SK-N-SH (cell line): ENCODE results near the gene OSBPL10. TPM values are rescaled to one million over a fixed set of nuclear protein-coding genes. Genes with fewer than 3 reads are reported as not detected.

Experiments
- CTCF ChIA-PET: fragments of 300-600, 350-600 bp; formaldehyde crosslinking; extraction: SDS; loops from one replicate; lab custom pipeline; 2021; lab: Yijun Ruan, JAX
- POLR2A ChIA-PET: fragments of 350-600 bp; sonication (Branson Sonifier 250); formaldehyde crosslinking; extraction: SDS; loops from one replicate; lab custom pipeline; 2020; ENCODE audit warnings: antibody characterized with exemption, inconsistent platforms; lab: Yijun Ruan, JAX
- DNase-seq: peaks from one replicate; pipeline ENCODE4 v3.0.0; 2012
- H2AFZ ChIP-seq: fragments of 200-600 bp; sonication (generic); 2 replicates; pipeline ENCODE4 v1.8.1; 2016; ENCODE audit warnings: antibody characterized with exemption, mild to moderate bottlenecking, low read depth
- H3F3A ChIP-seq: fragments of 200-600 bp; sonication (generic); replicated peaks from 2 replicates; pipeline ENCODE3; 2016; ENCODE audit warnings: antibody characterized with exemption, mild to moderate bottlenecking; ENCODE audit not compliant: insufficient read depth
- H3K27ac ChIP-seq, 2 experiments: fragments of 200-500 bp in 1 of 2; fragments of 200-600 bp in 1 of 2; sonication (Bioruptor generic) in 1 of 2; sonication (generic), shearing (Covaris generic) in 1 of 2; 2 replicates each; pipeline versions ENCODE4 v1.5.1 to v1.6.1; 2014 to 2016; ENCODE audit warnings: low read depth in 2 of 2, inconsistent platforms in 1 of 2, low read length in 1 of 2, mild to moderate bottlenecking in 1 of 2, mixed read lengths in 1 of 2
- H3K27me3 ChIP-seq: fragments of 200-600 bp; sonication (generic), shearing (Covaris generic); 2 replicates; pipeline ENCODE4 v1.6.1; 2016; ENCODE audit warnings: mixed run types; ENCODE audit not compliant: insufficient read depth
- H3K36me3 ChIP-seq, 2 experiments: fragments of 200-500 bp in 1 of 2; fragments of 200-600 bp in 1 of 2; sonication (Bioruptor generic) in 1 of 2; sonication (generic) in 1 of 2; replicated peaks in 1 of 2; 2 replicates each; pipeline versions ENCODE3 to v1.5.1; 2014 to 2016; ENCODE audit warnings: low read length in 1 of 2, mild to moderate bottlenecking in 1 of 2; ENCODE audit not compliant: insufficient read depth in 2 of 2, control insufficient read depth in 1 of 2
- H3K4me1 ChIP-seq, 2 experiments: fragments of 200-500 bp in 1 of 2; fragments of 200-600 bp in 1 of 2; sonication (Bioruptor generic) in 1 of 2; sonication (generic), shearing (Covaris generic) in 1 of 2; 2 replicates each; pipeline versions ENCODE4 v1.5.1 to v1.6.1; 2014 to 2016; ENCODE audit warnings: low read depth in 1 of 2, low read length in 1 of 2, mixed run types in 1 of 2; ENCODE audit not compliant: insufficient read depth in 2 of 2, control insufficient read depth in 1 of 2
- H3K4me2 ChIP-seq: fragments of 200-600 bp; sonication (generic), shearing (Covaris generic); 2 replicates; pipeline ENCODE4 v1.6.1; 2017; ENCODE audit warnings: mixed run types
- H3K4me3 ChIP-seq, 2 experiments: fragments of 200-500 bp in 1 of 2; fragments of 200-600 bp in 1 of 2; sonication (Bioruptor generic) in 1 of 2; sonication (generic), shearing (Covaris generic) in 1 of 2; 2 replicates each; pipeline versions ENCODE4 v1.5.1 to v1.8.1; 2014 to 2016; ENCODE audit warnings: low read depth in 2 of 2, inconsistent platforms in 1 of 2, low read length in 1 of 2, mild to moderate bottlenecking in 1 of 2, mixed read lengths in 1 of 2, moderate library complexity in 1 of 2
- H3K79me2 ChIP-seq: fragments of 200-600 bp; sonication (generic); 2 replicates; pipeline ENCODE4 v1.8.1; 2017; ENCODE audit warnings: mild to moderate bottlenecking; ENCODE audit not compliant: insufficient read depth
- H3K9ac ChIP-seq: fragments of 200-600 bp; sonication (generic); 2 replicates; pipeline ENCODE4 v1.6.1; 2017; ENCODE audit warnings: mixed run types
- H3K9me2 ChIP-seq: fragments of 200-600 bp; sonication (generic); 2 replicates; pipeline ENCODE4 v1.6.1; 2017; ENCODE audit warnings: mixed run types
- H3K9me3 ChIP-seq: fragments of 200-600 bp; sonication (generic); 2 replicates; pipeline ENCODE4 v1.6.1; 2017; ENCODE audit warnings: mixed run types, mild to moderate bottlenecking, moderate library complexity
- H4K20me1 ChIP-seq: fragments of 200-600 bp; sonication (generic); 2 replicates; pipeline ENCODE4 v1.6.1; 2017; ENCODE audit warnings: mild to moderate bottlenecking, mixed run types; ENCODE audit not compliant: insufficient read depth
- EZH2phosphoT487 ChIP-seq: fragments of 200-600 bp; sonication (generic); IDR thresholded peaks from 2 replicates; pipeline ENCODE4 v1.6.1; 2017; ENCODE audit warnings: low read depth, mixed run types, mild to moderate bottlenecking, antibody characterized with exemption, moderate library complexity, borderline replicate concordance
- FOXM1 ChIP-seq: IDR thresholded peaks from 2 replicates; pipeline ENCODE4 v1.4.0; 2012; ENCODE audit warnings: low read depth, mild to moderate bottlenecking
- GATA2 ChIP-seq: sonication (generic); formaldehyde crosslinking; IDR thresholded peaks from 2 replicates; pipeline ENCODE4 v1.5.0; 2020; ENCODE audit warnings: mild to moderate bottlenecking, missing genetic modification reagents
- JUND ChIP-seq: IDR thresholded peaks from 2 replicates; pipeline ENCODE4 v1.4.0; 2012
- MAX ChIP-seq: IDR thresholded peaks from 2 replicates; pipeline ENCODE4 v1.4.0; 2012; ENCODE audit warnings: low read depth
- MEF2A ChIP-seq: IDR thresholded peaks from 2 replicates; pipeline ENCODE4 v1.4.0; 2012; ENCODE audit warnings: low read depth, borderline replicate concordance
- NRF1 ChIP-seq: IDR thresholded peaks from 2 replicates; pipeline ENCODE4 v1.6.1; 2012; ENCODE audit warnings: low read depth, mild to moderate bottlenecking, low read length
- RAD21 ChIP-seq: IDR thresholded peaks from 2 replicates; pipeline ENCODE4 v1.6.1; 2012; ENCODE audit warnings: mild to moderate bottlenecking, low read length
- SIN3A ChIP-seq: IDR thresholded peaks from 2 replicates; pipeline ENCODE4 v1.6.1; 2012; ENCODE audit warnings: low read depth, mild to moderate bottlenecking, low read length, moderate library complexity, borderline replicate concordance
- SMC3 ChIP-seq: IDR thresholded peaks from 2 replicates; pipeline ENCODE4 v1.6.1; 2012; ENCODE audit warnings: low read depth, low read length, improper control_type of control experiment
- TAF1 ChIP-seq: IDR thresholded peaks from 2 replicates; pipeline ENCODE4 v1.6.1; 2012; ENCODE audit warnings: low read depth, mild to moderate bottlenecking, low read length, moderate library complexity, borderline replicate concordance
- USF2 ChIP-seq: fragments of 150-350 bp; IDR thresholded peaks from 2 replicates; pipeline ENCODE4 v1.6.1; 2017; ENCODE audit warnings: antibody characterized with exemption, low read length, low read depth, borderline replicate concordance
- WGBS: methylation state at CpG from one replicate; pipeline ENCODE4 v1.1.6; 2017; ENCODE audit warnings: low lambda C conversion rate; 5-methylcytosine and 5-hydroxymethylcytosine counted together
- polyA plus RNA-seq, 3 experiments: library from polyadenylated mRNA; depleted of rRNA; stranded (reverse); fragments of >200 nt; gene quantifications; 2 replicates each; pipeline ENCODE4 v1.2.3, GENCODE V29; 2012

OSBPL10 gene
- polyA plus RNA-seq, 1 of the 3 experiments (the other 2 are of a cell fraction): 0.12 TPM

GRCh38 chr3:31879365-31879764 lies 101.7 kb downstream of the OSBPL10 start:
- no peak for DNase-seq
- Histone ChIP-seq H3K36me3 (no peaks in the 10 kb centered on the region), H4K20me1 (no peaks in the 10 kb centered on the region), H2AFZ (no peak overlapping the region), H3K9me2 (no peaks in the 10 kb centered on the region), H3K27ac (no peak overlapping the region), H3K9ac (no peak overlapping the region), H3K4me3 (no peak overlapping the region), H3K27me3 (no peaks in the 10 kb centered on the region), H3K4me1 (no peaks in the 10 kb centered on the region), H3K79me2 (no peaks in the 10 kb centered on the region), H3K9me3 (no peaks in the 10 kb centered on the region), H3K4me2 (no peak overlapping the region), H3F3A (no peaks in the 10 kb centered on the region)
- 66% methylated on average over 6 of the region's 6 CpGs for WGBS
- POLR2A ChIA-PET: no interaction called here
- CTCF ChIA-PET: interaction anchor here (1.3 kb wide), 1 partner anchor 17 kb away, joined by 3 read pairs; no protein-coding TSS in a partner anchor
- TF ChIP-seq NRF1: no peak

- H3F3A ChIP-seq: no peaks in the 10 kb centered on the region
- no peaks in the 10 kb centered on the region for H3K9me2 ChIP-seq
- no peak overlapping the region for H3K27ac ChIP-seq
- H3K4me3 ChIP-seq: no peak overlapping the region
- no peak for DNase-seq
- H3K79me2 ChIP-seq: no peaks in the 10 kb centered on the region
- H3K9ac ChIP-seq: no peak overlapping the region
- TF ChIP-seq JUND: no peak
- no peak for TF ChIP-seq TAF1
- TF ChIP-seq MAX: no peak
- TF ChIP-seq SMC3: no peak
- TF ChIP-seq USF2: no peak
- TF ChIP-seq SIN3A: no peak
- no peak for TF ChIP-seq MEF2A
- no peak for TF ChIP-seq NRF1
- H3K4me1 ChIP-seq: no peaks in the 10 kb centered on the region
- H4K20me1 ChIP-seq: no peaks in the 10 kb centered on the region
- H3K4me2 ChIP-seq: no peak overlapping the region
- 61% methylated on average over 7 of the region's 7 CpGs for WGBS
- ChIA-PET POLR2A (no interaction called here), CTCF (no interaction called here)
- H2AFZ ChIP-seq: no peak overlapping the region
- H3K36me3 ChIP-seq: no peaks in the 10 kb centered on the region
- no peaks in the 10 kb centered on the region for H3K9me3 ChIP-seq
- H3K27me3 ChIP-seq: no peaks in the 10 kb centered on the region
Measured at GRCh38 chr3:31878231-31878838, 102.7 kb downstream of the OSBPL10 start.

- Histone ChIP-seq H3K4me2 (0 out of 2 replicates have a peak overlapping the region, but pooled peaks have one; percentile 41), H2AFZ (no peak overlapping the region), H3K4me1 (no peaks in the 10 kb centered on the region), H3K36me3 (no peaks in the 10 kb centered on the region), H3K4me3 (no peak overlapping the region), H3K9me3 (no peaks in the 10 kb centered on the region), H3K79me2 (no peaks in the 10 kb centered on the region), H3K9me2 (no peaks in the 10 kb centered on the region), H3K27ac (no peak overlapping the region), H3K9ac (no peak overlapping the region), H4K20me1 (no peaks in the 10 kb centered on the region), H3F3A (no peaks in the 10 kb centered on the region), H3K27me3 (no peaks in the 10 kb centered on the region)
- DNase-seq: no peak
- CTCF ChIA-PET: no interaction called here
- TF ChIP-seq FOXM1: no peak
- TF ChIP-seq RAD21: no peak
- TF ChIP-seq GATA2 (CRISPR knock-in tag): no peak
- no peak for TF ChIP-seq EZH2phosphoT487
- POLR2A ChIA-PET: no interaction called here
- 44% methylated on average over 7 of the region's 7 CpGs for WGBS
Measured at GRCh38 chr3:31876331-31876730, 104.7 kb downstream of the OSBPL10 start.
